VCaP (cell line): Measurements from ENCODE around the gene CCNA1.

Experiments
- H3K27ac ChIP-seq: fragments of 450-650 bp; 2 replicates; pipeline ENCODE4 v1.5.1; 2017
- CTCF ChIP-seq: fragments of 450-650 bp; conservative IDR thresholded peaks from 2 replicates; pipeline ENCODE4 v1.5.1; 2017; ENCODE audit warnings: mild to moderate bottlenecking, moderate library complexity

Gene CCNA1

GRCh38 chr13:36418022-36418805 is 14.1 kb upstream of the CCNA1 start:
- H3K27ac ChIP-seq, result no peak overlapping the region

DNA sequence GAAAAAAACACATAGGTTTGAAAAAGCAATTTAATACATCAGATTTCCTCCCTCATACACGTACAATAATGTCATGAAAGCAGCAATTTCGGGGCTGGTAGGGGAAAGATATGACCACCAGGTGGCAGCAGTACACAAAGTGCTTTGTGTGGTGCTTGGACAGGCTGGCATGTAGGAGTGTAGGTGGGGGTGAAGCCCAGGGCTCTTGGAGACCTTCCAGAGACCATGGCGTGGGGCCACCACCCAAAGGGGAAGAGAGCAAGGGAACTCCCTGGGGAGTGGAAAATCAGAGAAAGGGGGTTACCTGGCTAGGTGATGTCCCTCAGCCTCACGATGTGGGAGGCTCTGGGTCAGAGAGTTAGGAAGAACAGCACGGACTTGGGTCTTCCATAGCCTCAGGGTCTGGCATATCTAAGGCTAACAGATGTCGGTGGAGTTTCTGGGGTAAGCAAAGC is 11.8 kb upstream of the CCNA1 start:
- TF ChIP-seq CTCF, result peak; percentile 94
- H3K27ac ChIP-seq, result no peak overlapping the region

More at GRCh38 chr13:36418022-36418805, 14.1 kb upstream of the CCNA1 start:
- TF ChIP-seq CTCF, result no peak

DNA sequence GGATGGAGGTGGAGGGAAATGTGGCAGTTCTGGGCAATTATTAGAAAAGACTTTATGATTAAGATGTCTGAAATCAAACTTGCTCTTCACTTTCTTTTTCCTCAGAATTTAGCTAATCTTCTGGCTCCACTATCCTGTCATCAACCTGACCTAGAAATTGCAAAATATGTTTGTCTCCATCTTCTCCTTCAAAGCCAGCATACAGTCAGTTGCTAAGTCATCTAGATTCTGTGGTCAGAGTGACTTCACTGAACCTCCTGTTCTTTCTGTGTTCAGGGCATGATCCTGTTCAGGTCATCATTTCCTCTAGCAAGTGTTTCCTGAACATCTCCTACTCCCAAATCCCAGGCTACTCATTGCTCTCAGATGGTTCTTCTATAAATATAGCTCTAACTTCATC is 10.8 kb upstream of the CCNA1 start:
- TF ChIP-seq CTCF, result no peak
- H3K27ac ChIP-seq, result no peak overlapping the region

GRCh38 chr13:36428086-36428485 is 4.2 kb upstream of the CCNA1 start:
- H3K27ac ChIP-seq, result no peak overlapping the region

DNA sequence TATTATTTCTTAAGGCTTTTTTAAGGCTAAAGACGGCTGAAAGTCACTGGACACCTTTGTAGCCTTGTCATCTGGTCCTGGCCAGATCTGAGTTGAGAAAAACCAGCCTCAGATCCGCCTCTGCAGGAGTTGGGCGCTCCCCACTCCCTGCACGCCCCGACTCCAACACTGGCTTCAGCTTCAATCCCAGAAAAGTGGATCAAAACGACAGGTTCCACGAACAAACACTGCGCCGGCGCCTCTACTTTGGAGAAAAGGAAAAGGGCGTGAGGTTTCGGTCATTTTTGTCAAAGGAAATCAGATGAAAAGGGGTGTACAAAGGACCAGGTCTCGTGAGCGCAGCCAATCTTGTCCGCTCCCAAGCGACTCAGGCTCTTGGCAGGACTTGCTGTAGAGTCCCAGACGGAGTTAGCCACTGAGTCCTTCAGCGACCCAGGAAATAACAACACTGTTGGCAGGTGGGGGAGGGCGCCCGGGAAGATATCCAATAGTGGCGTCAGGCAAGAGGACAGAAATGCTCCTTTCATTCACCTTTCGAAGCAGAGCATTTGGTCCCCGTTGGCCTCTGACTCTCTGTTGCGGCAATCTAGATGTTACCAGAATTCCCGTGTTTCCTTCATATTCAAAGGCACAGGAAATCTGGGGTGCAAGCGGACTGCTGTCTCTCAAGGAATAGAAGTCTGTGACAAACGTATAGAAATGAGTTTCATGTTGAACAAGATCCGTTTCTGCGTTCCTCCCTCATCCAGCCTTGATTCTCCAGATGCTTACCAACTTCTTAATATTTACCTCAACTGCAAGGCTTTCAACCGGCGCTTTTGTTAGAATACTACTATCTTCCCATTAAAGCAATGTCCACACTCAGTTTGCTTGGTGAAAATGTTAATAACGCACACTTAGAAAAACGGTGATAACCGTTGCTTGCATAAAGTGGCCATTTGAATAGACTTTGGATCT is 1.8 kb upstream of the CCNA1 start:
- no peak overlapping the region for H3K27ac ChIP-seq
- no peak for TF ChIP-seq CTCF

More at GRCh38 chr13:36428086-36428485, 4.2 kb upstream of the CCNA1 start:
- no peak for TF ChIP-seq CTCF

DNA sequence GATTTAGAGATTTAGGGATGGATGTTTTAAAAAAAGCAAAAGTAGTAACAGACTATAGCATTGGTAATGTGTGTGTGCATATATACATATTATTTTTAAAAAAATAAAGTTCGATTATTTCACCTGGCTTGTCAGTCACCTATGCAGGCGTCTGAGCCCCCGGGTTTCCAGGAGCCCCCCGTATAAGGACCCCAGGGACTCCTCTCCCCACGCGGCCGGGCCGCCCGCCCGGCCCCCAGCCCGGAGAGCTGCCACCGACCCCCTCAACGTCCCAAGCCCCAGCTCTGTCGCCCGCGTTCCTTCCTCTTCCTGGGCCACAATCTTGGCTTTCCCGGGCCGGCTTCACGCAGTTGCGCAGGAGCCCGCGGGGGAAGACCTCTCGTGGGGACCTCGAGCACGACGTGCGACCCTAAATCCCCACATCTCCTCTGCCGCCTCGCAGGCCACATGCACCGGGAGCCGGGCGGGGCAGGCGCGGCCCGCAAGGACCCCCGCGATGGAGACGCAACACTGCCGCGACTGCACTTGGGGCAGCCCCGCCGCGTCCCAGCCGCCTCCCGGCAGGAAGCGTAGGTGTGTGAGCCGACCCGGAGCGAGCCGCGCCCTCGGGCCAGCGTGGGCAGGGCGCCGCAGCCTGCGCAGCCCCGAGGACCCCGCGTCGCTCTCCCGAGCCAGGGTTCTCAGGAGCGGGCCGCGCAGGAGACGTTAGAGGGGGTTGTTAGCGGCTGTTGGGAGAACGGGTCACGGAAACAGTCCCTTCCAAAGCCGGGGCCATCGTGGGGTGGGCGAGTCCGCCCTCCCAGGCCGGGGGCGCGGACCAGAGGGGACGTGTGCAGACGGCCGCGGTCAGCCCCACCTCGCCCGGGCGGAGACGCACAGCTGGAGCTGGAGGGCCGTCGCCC is 840 bp upstream of the CCNA1 start:
- H3K27ac ChIP-seq, result no peak overlapping the region
- TF ChIP-seq CTCF, result no peak
